Hepatocyte (in vitro differentiated cells): ENCODE measurements around the gene IQCM.

ENCODE experiments used
- CTCF ChIP-seq: fragments of 200-600 bp; sonication (generic); IDR thresholded peaks from 2 replicates; pipeline ENCODE4 v1.5.1; 2016; ENCODE audit warnings: antibody characterized with exemption, mild to moderate bottlenecking; ENCODE audit not compliant: poor library complexity
- EZH2 ChIP-seq: fragments of 200-600 bp; sonication (generic); IDR thresholded peaks from 2 replicates; pipeline ENCODE4 v1.6.1; 2016; ENCODE audit warnings: antibody characterized with exemption, mild to moderate bottlenecking, borderline replicate concordance

- no peak for TF ChIP-seq CTCF
- no peak for TF ChIP-seq EZH2
These were observed 416.6 kb downstream of the IQCM start for GRCh38 chr4:149398993-149399392.
